GM12878 (cell line): ENCODE results near the gene NEK5. TPM values are rescaled to one million over a fixed set of nuclear protein-coding genes. Genes with fewer than 3 reads are reported as not detected.

ENCODE experiments used
- ATAC-seq: fragments of 200-7000 bp; cut with Tn5 transposase; 3 replicates; pipeline ENCODE4 v1.9.1; 2020; ENCODE audit warnings: mild to moderate bottlenecking, moderate library complexity
- BruUV-seq: library from RNA; stranded (reverse); fragments of 400-500 nt; replicated peaks from 2 replicates; lab custom pipeline; 2021; lab: Mats Ljungman, UMichigan
- CTCF ChIA-PET: fragments of 300-600 bp; sonication (Branson Sonifier 250); formaldehyde crosslinking; extraction: SDS; loops from one replicate; lab custom pipeline; 2021; ENCODE audit warnings: inconsistent platforms; lab: Yijun Ruan, JAX
- POLR2A ChIA-PET: fragments of 350-600 bp; formaldehyde crosslinking; extraction: SDS; loops from one replicate; lab custom pipeline; 2021; ENCODE audit warnings: inconsistent platforms; lab: Charles Lee
- RAD21 ChIA-PET: fragments of 300-600 bp; sonication (Branson Sonifier 250); formaldehyde crosslinking; loops from one replicate; lab custom pipeline; 2023; ENCODE audit warnings: antibody characterized with exemption; ENCODE audit not compliant: unreplicated experiment; lab: Charles Lee
- SMC1A ChIA-PET: fragments of 300-600 bp; sonication (Branson Sonifier 250); formaldehyde crosslinking; loops from one replicate; lab custom pipeline; 2023; ENCODE audit not compliant: unreplicated experiment, uncharacterized antibody; lab: Charles Lee
- DNase-seq: peaks from one replicate; pipeline ENCODE4 v3.0.0-alpha.2; 2011; ENCODE audit warnings: low read depth, low spot score
- FAIRE-seq: peaks from 3 replicates; lab custom pipeline; 2011; peaks lifted over from hg19 to GRCh38; lab: Jason Lieb, UNC
- H2AFZ ChIP-seq: 2 replicates; pipeline ENCODE4 v1.6.0; 2011; ENCODE audit warnings: low read depth, low read length, control low read depth; ENCODE audit not compliant: control insufficient read depth
- H3K27ac ChIP-seq: 2 replicates; pipeline ENCODE4 v1.5.1; 2011; ENCODE audit warnings: control low read depth; ENCODE audit not compliant: control insufficient read depth, insufficient read depth
- H3K27me3 ChIP-seq, 2 experiments: replicated peaks in 1 of 2; 2 replicates each; pipeline versions ENCODE4 v1.6.0 to v1.6.1; 2011; ENCODE audit warnings: low read length in 1 of 2; ENCODE audit not compliant: control insufficient read depth in 2 of 2, insufficient read depth in 2 of 2
- H3K36me3 ChIP-seq, 2 experiments: 2 replicates each; pipeline ENCODE4 v1.5.1; 2011; ENCODE audit warnings: low read length in 1 of 2; ENCODE audit not compliant: control insufficient read depth in 2 of 2, insufficient read depth in 2 of 2
- H3K4me1 ChIP-seq: 2 replicates; pipeline ENCODE4 v1.6.1; 2011; ENCODE audit warnings: mild to moderate bottlenecking, low read length, moderate library complexity, mixed read lengths; ENCODE audit not compliant: control insufficient read depth, insufficient read depth
- H3K4me2 ChIP-seq: 2 replicates; pipeline ENCODE4 v1.6.0; 2011; ENCODE audit warnings: control low read depth; ENCODE audit not compliant: control insufficient read depth, insufficient read depth
- H3K4me3 ChIP-seq: fragments of 200-600 bp; sonication (generic); 2 replicates; pipeline ENCODE4 v1.5.1; 2016
- H3K79me2 ChIP-seq: 2 replicates; pipeline ENCODE4 v1.6.0; 2011; ENCODE audit warnings: low read length; ENCODE audit not compliant: control insufficient read depth, insufficient read depth
- H3K9ac ChIP-seq: 2 replicates; pipeline ENCODE4 v1.8.0; 2011; ENCODE audit warnings: low read length, control low read depth, mixed read lengths; ENCODE audit not compliant: control insufficient read depth, insufficient read depth
- H3K9me3 ChIP-seq: replicated peaks from 3 replicates; pipeline ENCODE4 v1.5.1; 2011; ENCODE audit warnings: mild to moderate bottlenecking, low read length; ENCODE audit not compliant: control insufficient read depth, insufficient read depth
- H4K20me1 ChIP-seq: 2 replicates; pipeline ENCODE4 v1.6.0; 2011; ENCODE audit not compliant: control insufficient read depth, insufficient read depth
- BACH1 ChIP-seq: fragments of 450-650 bp; IDR thresholded peaks from 2 replicates; pipeline ENCODE4 v1.6.1; 2017; ENCODE audit warnings: mild to moderate bottlenecking, borderline replicate concordance
- BCL11A ChIP-seq: IDR thresholded peaks from 2 replicates; pipeline ENCODE4 v1.6.1; 2011; ENCODE audit warnings: low read depth, low read length
- BMI1 ChIP-seq: fragments of 450-650 bp; IDR thresholded peaks from 2 replicates; pipeline ENCODE4 v1.6.1; 2016; ENCODE audit warnings: mild to moderate bottlenecking, moderate library complexity, borderline replicate concordance
- CUX1 ChIP-seq: IDR thresholded peaks from 2 replicates; pipeline ENCODE4 v1.6.1; 2012; ENCODE audit warnings: improper control_type of control experiment, low read depth, low read length; ENCODE audit not compliant: insufficient replicate concordance
- DPF2 ChIP-seq: fragments of 450-650 bp; IDR thresholded peaks from 2 replicates; pipeline ENCODE4 v1.6.1; 2017; ENCODE audit warnings: mild to moderate bottlenecking
- EGR1 ChIP-seq, 2 experiments: IDR thresholded peaks; 1 replicate in 1 of 2; 2 replicates in 1 of 2; pipeline ENCODE4 v1.6.1; 2011 to 2012; ENCODE audit warnings: low read depth in 2 of 2, low read length in 2 of 2, borderline replicate concordance in 1 of 2, mild to moderate bottlenecking in 1 of 2, moderate library complexity in 1 of 2
- FOXM1 ChIP-seq: IDR thresholded peaks from 2 replicates; pipeline ENCODE4 v1.6.1; 2012; ENCODE audit warnings: low read depth, mild to moderate bottlenecking, inconsistent platforms, low read length, moderate library complexity
- GABPA ChIP-seq: IDR thresholded peaks from 2 replicates; pipeline ENCODE4 v1.6.1; 2014; ENCODE audit warnings: antibody characterized with exemption, low read depth, mild to moderate bottlenecking, inconsistent platforms
- MXI1 ChIP-seq: fragments of 150-350 bp; IDR thresholded peaks from 2 replicates; pipeline ENCODE4 v1.6.1; 2011; ENCODE audit warnings: low read depth, mild to moderate bottlenecking, inconsistent platforms, low read length, improper control_type of control experiment
- POLR2A ChIP-seq: IDR thresholded peaks from 2 replicates; pipeline ENCODE4 v1.6.1; 2011; ENCODE audit warnings: low read depth, mild to moderate bottlenecking, low read length
- RAD51 ChIP-seq: fragments of 450-650 bp; IDR thresholded peaks from 2 replicates; pipeline ENCODE4 v1.6.1; 2016; ENCODE audit warnings: moderate library complexity, mild to moderate bottlenecking, inconsistent platforms
- RUNX3 ChIP-seq: IDR thresholded peaks from 2 replicates; pipeline ENCODE4 v1.6.1; 2012; ENCODE audit warnings: low read length, inconsistent platforms
- SMAD5 ChIP-seq: IDR thresholded peaks from 2 replicates; pipeline ENCODE4 v1.6.1; 2016; ENCODE audit warnings: antibody characterized with exemption, low read depth
- SMC3 ChIP-seq: IDR thresholded peaks from 2 replicates; pipeline ENCODE4 v1.6.1; 2011; ENCODE audit warnings: low read length, improper control_type of control experiment, borderline replicate concordance
- SP1 ChIP-seq: IDR thresholded peaks from one replicate; pipeline ENCODE4 v1.6.1; 2011; ENCODE audit warnings: low read depth, low read length
- TAF1 ChIP-seq: IDR thresholded peaks from 2 replicates; pipeline ENCODE4 v1.6.1; 2011; ENCODE audit warnings: mild to moderate bottlenecking, low read depth, low read length, borderline replicate concordance
- WGBS: methylation state at CpG from one replicate; pipeline ENCODE4 v1.1.6; 2016; ENCODE audit warnings: low lambda C conversion rate; ENCODE audit not compliant: insufficient replicate concordance, insufficient coverage; ENCODE audit errors: missing lambda C conversion rate; 5-methylcytosine and 5-hydroxymethylcytosine counted together
- in situ Hi-C: fragments of 300-500 bp; cut with MboI; formaldehyde crosslinking; loops from 9 replicates; pipeline ENCODE4 v1.14.3; 2018; ENCODE audit warnings: mixed read lengths
- intact Hi-C: fragments of 100-400 bp; cut with micrococcal nuclease; formaldehyde crosslinking; loops from one replicate; pipeline ENCODE4 v1.14.2; 2022; ENCODE audit not compliant: unreplicated experiment
- polyA plus RNA-seq, 11 experiments: library from polyadenylated mRNA; depleted of rRNA in 4 of 11; unstranded in 6 of 11; stranded (reverse) in 5 of 11; fragments of >200 nt; fragmentation: Nextera tagmentation in 4 of 11; fragmentation: Illumina TruSeq in 1 of 11; extraction: Ambion mirVana in 4 of 11; extraction: Trizol in 1 of 11; gene quantifications; 1 replicate in 1 of 11; 2 replicates in 10 of 11; pipeline versions ENCODE4 v1.2.1 to v1.2.3, GENCODE V29; 2011 to 2016; ENCODE audit warnings: inconsistent platforms in 2 of 11, missing spikeins in 2 of 11, low read depth in 1 of 11
- total RNA-seq, 4 experiments: library from RNA; depleted of rRNA in 3 of 4; stranded (reverse); fragments of >200 nt in 3 of 4; fragmentation: Illumina TruSeq in 1 of 4; extraction: Trizol in 1 of 4; gene quantifications; 2 replicates each; pipeline versions ENCODE4 v1.2.1 to v1.2.3, GENCODE V29; 2013 to 2021
- TF ChIP-seq, protein P1 (sequence below): IDR thresholded peaks from 2 replicates; pipeline ENCODE4 v1.6.1; 2012; ENCODE audit warnings: low read length, inconsistent platforms

NEK5 gene
- total and polyA plus RNA-seq, 10 of the 15 experiments (the other 5 are each of a cell fraction or from before 2014, with no cell fraction given): 0.04 to 0.32 (median 0.20) TPM; not detected in 6

- DNase-seq (peak; percentile 94), ATAC-seq (peak; percentile 100), FAIRE-seq (peak; percentile 94)
- Histone ChIP-seq H3K4me1 (no peaks in the 10 kb centered on the region; the same call in 1 of the 2 replicates), H3K27me3 (peaks cover 2 to 13% of the 10 kb centered on the region in 2 experiments; a peak in 2 of 4 replicates), H3K4me2 (peak within 1 kb of the TSS; percentile 100), H2AFZ (peak within 1 kb of the TSS; percentile 98), H3K36me3 (peaks cover 0 to 1% of the 10 kb centered on the region in 2 experiments; a peak in 3 of 4 replicates), H3K79me2 (peaks cover 23% of the 10 kb centered on the region), H3K27ac (peak within 1 kb of the TSS; percentile 49), H3K4me3 (peak within 1 kb of the TSS; percentile 95), H4K20me1 (no peaks in the 10 kb centered on the region), H3K9me3 (no peaks in the 10 kb centered on the region; the same call in 1 of the 3 replicates), H3K9ac (peak within 1 kb of the TSS; percentile 77)
- intact Hi-C loops: loop anchor here (5.0 kb wide), 2 partner anchors 180 to 440 kb away; partner anchors contain the start of gene VPS36
- in situ Hi-C loops: loop anchor here (10.0 kb wide), 1 partner anchor 443 kb away; the partner anchor contains the start of genes CKAP2 and VPS36
- RAD21 ChIA-PET: interaction anchor here (1.2 to 1.6 kb wide), 4 partner anchors 53 to 439 kb away, joined by 3 to 5 read pairs (median 4); partner anchors contain the start of gene VPS36
- BruUV-seq: no TSS peak
- SMC1A ChIA-PET: interaction anchor here (1.0 to 2.1 kb wide), 6 partner anchors 8 to 182 kb away, joined by 3 to 9 read pairs (median 5); no protein-coding TSS in a partner anchor
- POLR2A ChIA-PET: no interaction called here
- WGBS: 1% methylated on average over 75 of the region's 82 CpGs
- CTCF ChIA-PET: interaction anchor here (1.0 to 2.5 kb wide), 7 partner anchors 14 to 438 kb away, joined by 3 to 11 read pairs (median 3); partner anchors contain the start of gene VPS36
- TF ChIP-seq GABPA (peak; percentile 84), RAD51 (no peak), BCL11A (no peak), BMI1 (peak; percentile 68; the same call in 1 of the 2 replicates), MXI1 (peak; percentile 44; the same call in 1 of the 2 replicates), SMAD5 (peak; percentile 64; the same call in 1 of the 2 replicates), SMC3 (no peak), TAF1 (peak; percentile 86), EGR1 (IDR thresholded peaks at IDR 0.05; ENCODE audit: borderline replicate concordance in 1 of 2, low read depth in 2 of 2, low read length in 2 of 2) (peak; percentile 44 to 91), SP1 (peak; percentile 96), RUNX3 (peak; percentile 9; the same call in 1 of the 2 replicates), DPF2 (peak; percentile 98), FOXM1 (no peak), BACH1 (peak; percentile 43; the same call in 1 of the 2 replicates), POLR2A (peak; percentile 92), CUX1 (no peak)
- TF ChIP-seq, protein P1, sequence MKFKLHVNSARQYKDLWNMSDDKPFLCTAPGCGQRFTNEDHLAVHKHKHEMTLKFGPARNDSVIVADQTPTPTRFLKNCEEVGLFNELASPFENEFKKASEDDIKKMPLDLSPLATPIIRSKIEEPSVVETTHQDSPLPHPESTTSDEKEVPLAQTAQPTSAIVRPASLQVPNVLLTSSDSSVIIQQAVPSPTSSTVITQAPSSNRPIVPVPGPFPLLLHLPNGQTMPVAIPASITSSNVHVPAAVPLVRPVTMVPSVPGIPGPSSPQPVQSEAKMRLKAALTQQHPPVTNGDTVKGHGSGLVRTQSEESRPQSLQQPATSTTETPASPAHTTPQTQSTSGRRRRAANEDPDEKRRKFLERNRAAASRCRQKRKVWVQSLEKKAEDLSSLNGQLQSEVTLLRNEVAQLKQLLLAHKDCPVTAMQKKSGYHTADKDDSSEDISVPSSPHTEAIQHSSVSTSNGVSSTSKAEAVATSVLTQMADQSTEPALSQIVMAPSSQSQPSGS: no peak
These were observed 117.0 kb downstream of the NEK5 start, which contains the start of gene ALG11 for GRCh38 chr13:52011632-52012511. Gene ALG11 (plus strand): TSS chr13:52012398. CDS start chr13:52012419, 21 bp downstream.
